Spleen (tissue), 11 donors: Measurements from ENCODE around the gene SUSD6. TPM values are rescaled to one million over a fixed set of nuclear protein-coding genes. Genes with fewer than 3 reads are reported as not detected.

ENCODE experiments used
- DNase-seq: peaks from one replicate; pipeline ENCODE4 v3.0.0-alpha.2; 2020
- H3K27ac ChIP-seq, 8 donors: fragments of 200-600 bp; sonication (generic) in 7 of 8; 1 replicate in 4 of 8; 2 replicates in 4 of 8; pipeline versions ENCODE4 v1.5.0 to v1.8.0; 2016 to 2021; ENCODE audit warnings: inconsistent platforms in 4 of 8, mild to moderate bottlenecking in 4 of 8, moderate library complexity in 1 of 8
- H3K27me3 ChIP-seq, 7 donors: fragments of 200-600 bp; sonication (generic) in 6 of 7; replicated peaks in 1 of 7; 1 replicate in 4 of 7; 2 replicates in 3 of 7; pipeline versions ENCODE4 v1.5.0 to v1.8.0; 2016 to 2021; ENCODE audit warnings: inconsistent platforms in 3 of 7, mild to moderate bottlenecking in 1 of 7
- H3K36me3 ChIP-seq, 6 donors: fragments of 200-600 bp; sonication (generic) in 5 of 6; 1 replicate in 4 of 6; 2 replicates in 2 of 6; pipeline versions ENCODE4 v1.5.0 to v1.8.0; 2016 to 2021; ENCODE audit warnings: inconsistent platforms in 2 of 6
- H3K4me1 ChIP-seq, 6 donors: fragments of 200-600 bp; sonication (generic) in 5 of 6; 1 replicate in 3 of 6; 2 replicates in 3 of 6; pipeline versions ENCODE4 v1.5.0 to v1.8.0; 2016 to 2021; ENCODE audit warnings: inconsistent platforms in 3 of 6
- H3K4me3 ChIP-seq, 8 donors: fragments of 200-600 bp; sonication (generic) in 7 of 8; 1 replicate in 4 of 8; 2 replicates in 4 of 8; pipeline versions ENCODE4 v1.5.0 to v1.8.0; 2016 to 2021; ENCODE audit warnings: inconsistent platforms in 4 of 8, mild to moderate bottlenecking in 4 of 8, moderate library complexity in 2 of 8
- H3K9me3 ChIP-seq, 8 donors: fragments of 200-600 bp; sonication (generic) in 7 of 8; 1 replicate in 4 of 8; 2 replicates in 4 of 8; pipeline versions ENCODE4 v1.5.0 to v1.8.0; 2016 to 2021; ENCODE audit warnings: inconsistent platforms in 4 of 8
- CTCF ChIP-seq, 11 experiments: fragments of 200-600 bp in 7 of 11; fragments of 450-650 bp in 4 of 11; sonication (generic) in 4 of 11; IDR thresholded peaks in 8 of 11; conservative IDR thresholded peaks in 3 of 11; 1 replicate in 7 of 11; 2 replicates in 4 of 11; pipeline versions ENCODE4 v1.4.0 to v1.8.0; 2016 to 2021; ENCODE audit warnings: antibody characterized with exemption in 11 of 11, inconsistent platforms in 4 of 11, mild to moderate bottlenecking in 1 of 11
- POLR2A ChIP-seq, 3 donors: fragments of 450-650 bp; IDR thresholded peaks; one replicate each; pipeline ENCODE4 v1.5.1; 2017; ENCODE audit warnings: antibody characterized with exemption in 3 of 3, mild to moderate bottlenecking in 1 of 3
- POLR2AphosphoS5 ChIP-seq, 3 donors: sonication (generic); formaldehyde crosslinking; IDR thresholded peaks; one replicate each; pipeline ENCODE4 v1.5.1; 2017; ENCODE audit warnings: antibody characterized with exemption in 3 of 3
- WGBS, 5 donors: extraction: QIAGEN DNeasy Blood & Tissue Kit in 3 of 5; methylation state at CpG; one replicate each; pipeline versions ENCODE4 v1.1.5 to v1.1.7; 2013 to 2018; 5-methylcytosine and 5-hydroxymethylcytosine counted together
- intact Hi-C: fragments of 100-400 bp; cut with DNase I; formaldehyde crosslinking; loops from one replicate; pipeline ENCODE4 v1.15.0; 2023; ENCODE audit warnings: low total_unique reads
- polyA plus RNA-seq, 3 donors: library from polyadenylated mRNA; stranded (reverse); fragments of 200-250 nt; gene quantifications; one replicate each; pipeline ENCODE4 v1.2.1, GENCODE V29; 2013
- total RNA-seq, 7 donors: library from RNA; depleted of rRNA in 3 of 7; stranded (reverse); fragments of >200 nt in 3 of 7; fragmentation: NEBNext Ultra II Directional in 4 of 7; extraction: Animal tissue kit (Norgen Biotek cat#: 25700) in 4 of 7; gene quantifications; one replicate each; pipeline versions ENCODE4 v1.1.0 to v1.2.1, GENCODE V29; 2016 to 2021
- donor health status: healthy with polysubstance abuse.
- donor health status: DM: no; HTN: no; CAD: no; lungs with moderate emphysema.
- donor health status: DM: no; HTN: no; CAD: no.
- donor health status: Bipolar disorder and iron deficiency.
- donor health status: healthy.
- donor health status: DM: no; HTN: no; CAD: no.
- donor health status: DM: yes; HTN: yes; CAD: no.

Gene SUSD6
- total and polyA plus RNA-seq, 10 donors: 10.7 to 120 (median 86.4) TPM

GRCh38 chr14:69669375-69669774, 58.0 kb downstream of the SUSD6 start:
- H3K27me3 ChIP-seq: no peaks in the 10 kb centered on the region
- DNase-seq: no peak
- TF ChIP-seq CTCF (IDR thresholded peaks at IDR 0.05 in 8 of 11, conservative IDR thresholded peaks at IDR 0.05 in 3 of 11) (no peak), POLR2A (IDR thresholded peaks at IDR 0.05) (no peak)
- H3K27ac ChIP-seq: peak overlapping the region in 5 of 8 donors; percentile 22 to 85 (median 39)
- H3K4me3 ChIP-seq: no peak overlapping the region
- WGBS, 5 donors: 59 to 72% (median 61%) methylated on average over 2 of the region's 2 CpGs
- intact Hi-C loops: no loop called here
- H3K4me1 ChIP-seq: peaks cover 63 to 100% (median 99%) of the 10 kb centered on the region in 6 donors
- H3K36me3 ChIP-seq: peaks cover 0 to 9% (median 0%) of the 10 kb centered on the region in 6 donors
- no peaks in the 10 kb centered on the region for H3K9me3 ChIP-seq

GRCh38 chr14:69670093-69670492, 58.7 kb downstream of the SUSD6 start:
- peaks cover 64 to 100% (median 99%) of the 10 kb centered on the region in 6 donors for H3K4me1 ChIP-seq
- intact Hi-C loops: no loop called here
- peaks cover 0 to 9% (median 0%) of the 10 kb centered on the region in 6 donors for H3K36me3 ChIP-seq
- no peak for TF ChIP-seq POLR2AphosphoS5 (IDR thresholded peaks at IDR 0.05)
- no peak for TF ChIP-seq POLR2A (IDR thresholded peaks at IDR 0.05)
- TF ChIP-seq CTCF (IDR thresholded peaks at IDR 0.05 in 8 of 11, conservative IDR thresholded peaks at IDR 0.05 in 3 of 11): no peak
- H3K27me3 ChIP-seq: no peaks in the 10 kb centered on the region
- H3K9me3 ChIP-seq: no peaks in the 10 kb centered on the region
- H3K27ac ChIP-seq: peak overlapping the region in 5 of 8 donors; percentile 8 to 85 (median 39)
- DNase-seq: no peak
- 82 to 94% (median 83%) methylated on average over 1 of the region's 1 CpG for WGBS, 5 donors
- no peak overlapping the region for H3K4me3 ChIP-seq

GRCh38 chr14:69671365-69672030, 60.1 kb downstream of the SUSD6 start:
- intact Hi-C loops: no loop called here
- TF ChIP-seq POLR2A (IDR thresholded peaks at IDR 0.05) (no peak), CTCF (IDR thresholded peaks at IDR 0.05 in 8 of 11, conservative IDR thresholded peaks at IDR 0.05 in 3 of 11) (no peak), POLR2AphosphoS5 (IDR thresholded peaks at IDR 0.05) (no peak)
- no peak overlapping the region for H3K4me3 ChIP-seq
- DNase-seq: no peak
- peaks cover 64 to 100% (median 98%) of the 10 kb centered on the region in 6 donors for H3K4me1 ChIP-seq
- 82 to 93% (median 88%) methylated on average over 8 of the region's 8 CpGs for WGBS, 5 donors
- no peaks in the 10 kb centered on the region for H3K27me3 ChIP-seq
- no peaks in the 10 kb centered on the region for H3K9me3 ChIP-seq
- peak overlapping the region in 5 of 8 donors; percentile 23 to 85 (median 76) for H3K27ac ChIP-seq
- peaks cover 0 to 14% (median 0%) of the 10 kb centered on the region in 6 donors for H3K36me3 ChIP-seq

- no peak for TF ChIP-seq CTCF (IDR thresholded peaks at IDR 0.05 in 8 of 11, conservative IDR thresholded peaks at IDR 0.05 in 3 of 11)
- no peak for TF ChIP-seq POLR2AphosphoS5 (IDR thresholded peaks at IDR 0.05)
- no peak for TF ChIP-seq POLR2A (IDR thresholded peaks at IDR 0.05)
- H3K27me3 ChIP-seq: no peaks in the 10 kb centered on the region
- 50 to 70% (median 58%) methylated on average over 1 of the region's 1 CpG for WGBS, 5 donors
- no peaks in the 10 kb centered on the region for H3K9me3 ChIP-seq
- H3K4me1 ChIP-seq: peaks cover 58 to 100% (median 95%) of the 10 kb centered on the region in 6 donors
- DNase-seq: no peak
- peak overlapping the region in 1 of 8 donors; percentile 15 for H3K4me3 ChIP-seq
- H3K27ac ChIP-seq: peak overlapping the region in 7 of 8 donors; percentile 9 to 85 (median 76)
- intact Hi-C loops: no loop called here
- peaks cover 0 to 19% (median 0%) of the 10 kb centered on the region in 6 donors for H3K36me3 ChIP-seq
Measured at GRCh38 chr14:69672356-69672755, 61.0 kb downstream of the SUSD6 start.
